GM18499 (cell line): ENCODE results near the gene EBNA1BP2.
"Not testable (repeated sequence)": the region's sequence is repeated elsewhere in the genome, so short reads cannot be mapped to it uniquely, and the experiment has no call there.

Source experiments
- ATAC-seq: cut with Tn5 transposase; IDR thresholded peaks from one replicate; pipeline ENCODE4 v1.9.1; 2021; ENCODE audit warnings: moderate number of reproducible peaks; ENCODE audit not compliant: insufficient read depth, unreplicated experiment

EBNA1BP2 gene

DNA sequence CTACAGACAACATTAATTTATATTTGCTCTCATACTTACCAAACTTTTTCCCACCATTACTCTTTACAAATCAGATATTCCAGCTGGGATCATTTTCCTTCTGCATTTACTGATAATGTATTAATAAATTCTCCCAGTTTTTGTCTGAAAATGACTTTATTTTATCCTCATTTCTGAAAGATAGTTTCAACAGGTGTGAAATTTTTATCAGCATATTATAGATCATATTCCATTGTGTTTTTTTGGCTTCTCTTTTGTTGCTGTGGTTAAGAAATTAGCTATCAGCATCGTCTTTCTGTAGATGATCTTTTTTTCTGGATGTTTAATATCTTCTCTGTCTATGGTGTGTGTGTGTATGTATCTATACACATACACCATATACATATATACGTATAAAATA lies 2.8 kb upstream of the EBNA1BP2 start:
- no peak for ATAC-seq

DNA sequence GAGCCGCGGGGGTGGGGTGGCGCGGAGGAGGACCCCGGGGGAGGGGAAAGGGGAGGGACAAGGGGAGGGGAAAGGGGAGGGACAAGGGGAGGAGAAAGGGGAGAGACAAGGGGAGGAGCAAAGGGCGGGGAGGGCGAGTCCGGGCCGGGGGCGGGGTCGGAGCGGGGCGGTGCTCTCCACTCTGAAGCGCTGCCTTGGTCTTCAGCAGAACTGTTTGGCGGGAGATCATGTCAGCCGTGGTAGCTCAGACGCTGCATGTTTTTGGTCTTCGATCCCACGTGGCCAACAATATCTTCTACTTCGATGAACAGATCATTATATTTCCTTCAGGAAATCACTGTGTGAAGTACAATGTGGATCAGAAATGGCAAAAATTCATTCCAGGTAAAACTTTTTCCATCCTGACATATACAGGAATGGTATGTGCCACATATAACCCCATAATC lies 460 bp upstream of the EBNA1BP2 start:
- no peak for ATAC-seq

DNA sequence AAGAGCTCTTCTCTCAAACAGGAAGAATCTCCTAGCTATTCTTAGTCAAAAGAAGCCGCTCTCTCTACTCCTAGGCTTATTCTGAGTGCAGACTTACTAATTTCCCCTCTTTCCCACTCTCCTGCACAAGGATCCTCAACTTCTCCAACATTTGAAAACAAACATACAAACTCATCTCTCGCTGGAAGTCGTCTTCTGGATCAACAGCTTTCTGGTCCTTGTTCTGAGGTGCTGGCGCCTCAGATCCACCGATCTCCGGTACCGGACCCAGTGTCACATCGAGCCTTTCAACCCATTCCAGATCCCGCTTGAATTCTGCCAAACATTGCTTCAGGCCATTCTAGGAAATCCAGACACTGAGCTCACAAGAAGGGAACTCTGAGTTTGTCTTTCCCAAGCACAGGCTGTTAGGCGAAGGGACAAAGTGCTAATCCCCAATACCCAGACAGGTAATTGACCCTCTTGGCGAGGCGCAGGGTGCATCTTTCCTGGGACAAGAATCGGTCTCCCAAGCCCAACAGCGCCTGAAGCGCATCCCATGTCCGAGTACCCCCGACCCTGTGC lies 696 bp downstream of the EBNA1BP2 start:
- no peak for ATAC-seq

DNA sequence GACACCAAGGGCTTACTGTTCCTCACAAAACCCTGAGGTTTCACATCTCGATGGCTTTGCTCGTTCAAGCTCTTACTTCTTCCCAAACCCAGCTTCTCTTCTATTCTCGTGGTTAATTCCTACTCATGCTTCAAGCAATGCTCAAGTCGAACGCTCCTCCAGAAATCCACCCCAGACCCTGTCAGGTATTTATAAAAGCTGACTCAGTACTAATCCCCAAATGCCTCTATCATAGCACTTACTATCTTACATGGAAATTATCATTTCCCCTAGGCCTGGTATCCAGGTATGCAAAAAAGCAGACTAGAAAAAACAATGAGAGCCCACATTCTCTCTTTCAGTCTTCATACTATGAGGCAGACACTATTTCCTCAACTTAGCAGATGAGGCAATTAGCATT lies 6.3 kb downstream of the EBNA1BP2 start:
- no peak for ATAC-seq

DNA sequence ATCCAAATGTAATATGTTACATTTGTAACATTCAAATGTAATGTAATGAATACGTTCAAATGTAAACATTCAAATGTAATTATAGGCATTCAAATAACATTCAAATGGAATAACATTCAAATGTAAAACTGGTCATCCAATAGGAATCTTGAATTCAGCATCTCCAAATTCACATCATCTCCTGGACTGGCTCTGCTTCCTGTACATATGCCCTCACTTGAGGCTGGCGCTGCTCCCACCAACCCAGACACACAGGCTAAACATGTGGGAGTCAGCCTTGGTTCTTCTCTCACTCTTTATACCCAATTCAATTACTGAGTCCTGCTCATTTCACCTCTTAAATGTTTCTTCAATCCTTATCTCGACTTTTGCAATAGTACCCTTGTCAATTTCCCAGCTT lies 6.9 kb downstream of the EBNA1BP2 start:
- no peak for ATAC-seq

DNA sequence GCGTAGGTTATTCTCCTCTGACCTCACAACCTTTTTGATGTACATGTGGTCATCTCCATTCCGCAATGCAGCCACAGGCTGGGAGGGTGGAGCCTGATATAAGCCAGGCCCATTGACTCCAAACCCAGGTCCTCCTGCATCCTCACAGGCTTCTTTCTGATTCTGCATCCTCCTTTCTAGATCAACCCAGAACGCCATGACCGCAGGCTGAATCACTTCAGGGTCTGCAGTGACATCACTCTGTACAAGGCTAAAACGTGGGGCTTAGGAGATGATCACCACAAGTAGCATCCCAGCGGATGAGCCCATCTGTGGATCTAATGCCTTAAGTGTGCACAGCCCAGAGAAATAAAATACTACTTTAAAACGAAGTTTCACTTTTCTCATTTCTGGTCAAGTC lies 16.1 kb downstream of the EBNA1BP2 start:
- ATAC-seq: no peak

DNA sequence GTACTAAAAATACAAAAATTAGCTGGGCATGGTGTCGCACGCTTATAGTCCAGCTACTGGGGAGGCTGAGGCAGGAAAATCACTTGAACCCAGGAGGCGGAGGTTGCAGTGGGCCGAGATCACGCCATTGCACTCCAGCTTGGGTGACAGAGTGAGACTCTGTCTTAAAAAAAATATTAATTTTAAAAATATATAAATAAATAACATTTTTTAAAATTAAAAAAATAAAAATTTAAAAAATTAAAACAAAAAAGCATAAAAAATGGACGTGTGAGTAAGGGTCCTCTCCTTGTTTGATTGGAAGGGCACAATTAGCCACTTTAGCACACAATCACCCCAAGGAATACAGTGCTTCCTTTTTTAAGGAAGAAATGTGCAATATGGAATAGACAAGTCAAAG lies 18.6 kb downstream of the EBNA1BP2 start:
- no peak for ATAC-seq

DNA sequence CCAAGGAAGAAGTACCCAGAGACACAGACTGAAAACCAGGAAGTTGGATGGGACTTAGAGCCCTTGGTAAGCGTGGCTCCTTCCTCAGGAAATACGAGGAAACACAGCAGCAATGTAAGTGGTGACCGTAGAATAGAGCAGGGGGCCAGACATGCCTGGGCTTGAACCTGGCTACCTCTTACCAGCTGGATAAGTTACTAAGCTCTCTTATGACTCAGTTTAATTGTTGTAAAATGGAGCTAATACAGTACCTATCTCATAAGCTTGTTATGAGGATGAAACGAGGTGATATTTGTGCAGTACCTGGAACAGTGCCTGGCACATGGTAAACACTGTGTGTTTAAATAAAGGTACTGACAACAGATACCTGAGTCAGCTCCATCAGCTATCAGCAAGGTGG lies 19.2 kb downstream of the EBNA1BP2 start:
- ATAC-seq: no peak

DNA sequence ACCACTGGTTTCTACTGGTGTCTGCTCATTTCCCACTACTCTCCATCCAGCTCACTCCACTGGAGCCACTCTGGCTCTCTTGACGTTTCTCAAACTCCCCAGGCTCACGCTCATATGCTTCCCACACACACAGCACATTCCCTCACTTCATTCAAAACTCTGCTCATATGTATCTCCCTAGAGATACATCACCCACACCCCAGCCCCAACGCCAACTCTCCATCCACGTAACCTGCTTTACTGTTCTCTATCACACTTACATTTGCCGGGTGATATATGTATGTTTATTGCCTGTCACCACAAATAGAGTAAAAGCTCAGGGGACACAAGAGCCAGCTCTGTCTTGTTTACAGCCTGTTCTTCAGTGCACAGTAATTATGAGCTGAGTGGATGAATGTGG lies 22.2 kb downstream of the EBNA1BP2 start:
- no peak for ATAC-seq

DNA sequence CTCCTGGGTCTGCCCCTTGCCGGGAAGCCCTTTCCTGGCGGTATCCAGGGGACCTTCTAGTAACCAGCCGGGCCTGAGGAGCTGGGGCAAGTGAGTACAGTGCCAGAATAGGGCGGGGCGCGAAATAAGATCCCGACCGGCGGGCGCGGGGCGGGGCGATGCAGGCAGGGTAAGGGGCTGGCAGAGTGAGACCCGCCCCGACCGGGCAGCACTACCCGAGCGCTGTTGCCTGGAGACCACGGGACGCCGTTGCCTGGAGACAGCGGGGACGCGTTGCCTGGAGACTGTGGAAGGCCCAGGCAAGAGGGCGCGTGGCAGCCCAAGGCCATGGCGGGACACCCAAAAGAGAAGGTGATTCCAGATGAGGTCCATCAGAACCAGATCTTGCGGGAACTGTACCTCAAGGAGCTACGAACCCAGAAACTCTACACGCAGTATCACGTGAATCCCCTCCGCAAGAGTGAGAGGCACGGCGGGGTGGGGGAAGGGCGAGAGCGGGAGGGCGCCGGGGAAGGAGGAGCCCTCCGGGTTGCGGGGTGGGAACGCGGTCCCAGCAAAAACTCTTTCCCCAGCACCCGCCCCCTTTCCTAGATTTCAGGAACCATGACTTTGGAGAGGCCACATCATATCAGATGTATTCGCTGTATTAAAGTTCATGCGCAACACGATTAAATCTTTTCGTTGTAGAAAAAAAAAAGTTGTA lies 24.3 kb downstream of the EBNA1BP2 start:
- ATAC-seq: no peak

DNA sequence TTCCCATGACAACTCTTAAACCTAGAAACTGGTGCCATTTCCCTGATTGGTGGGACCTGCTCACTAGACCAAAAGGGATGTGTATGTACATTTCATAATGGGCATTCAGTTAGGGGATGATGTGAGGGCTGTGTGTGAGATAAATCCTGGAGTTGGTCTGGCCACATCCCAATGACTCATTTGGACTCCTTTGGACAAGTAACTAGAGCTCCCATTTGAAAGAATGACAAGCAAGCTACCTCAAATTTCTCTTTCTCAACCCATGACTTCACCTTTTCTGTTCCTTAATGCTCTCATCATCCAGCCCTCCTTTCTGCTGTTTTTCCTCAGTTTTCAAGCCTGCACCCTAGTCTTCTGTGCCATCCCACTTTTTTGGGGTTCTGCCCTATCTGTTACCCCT lies 27.9 kb downstream of the EBNA1BP2 start:
- no peak for ATAC-seq

DNA sequence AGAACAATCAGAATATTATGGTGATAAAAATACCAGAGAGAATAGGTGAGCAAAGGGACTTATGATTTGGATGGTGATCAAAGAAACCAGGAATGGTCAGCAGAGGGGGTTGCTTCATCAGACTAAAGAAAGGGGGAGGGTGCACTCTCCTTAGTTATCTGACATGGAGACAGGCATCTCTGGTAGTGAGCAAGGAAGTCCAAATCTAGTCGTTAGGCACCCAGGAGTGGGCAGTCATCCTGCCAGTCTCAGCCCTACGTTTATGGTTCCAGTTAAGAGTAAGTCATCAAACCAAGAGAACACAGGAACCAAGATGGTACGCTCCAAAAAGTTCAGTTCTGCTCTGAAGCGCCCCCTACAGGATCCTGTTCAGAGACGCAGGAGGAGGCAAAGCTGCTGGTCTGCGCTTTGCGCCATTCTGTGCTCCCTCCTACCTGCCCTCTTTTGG lies 28.6 kb downstream of the EBNA1BP2 start:
- no peak for ATAC-seq

DNA sequence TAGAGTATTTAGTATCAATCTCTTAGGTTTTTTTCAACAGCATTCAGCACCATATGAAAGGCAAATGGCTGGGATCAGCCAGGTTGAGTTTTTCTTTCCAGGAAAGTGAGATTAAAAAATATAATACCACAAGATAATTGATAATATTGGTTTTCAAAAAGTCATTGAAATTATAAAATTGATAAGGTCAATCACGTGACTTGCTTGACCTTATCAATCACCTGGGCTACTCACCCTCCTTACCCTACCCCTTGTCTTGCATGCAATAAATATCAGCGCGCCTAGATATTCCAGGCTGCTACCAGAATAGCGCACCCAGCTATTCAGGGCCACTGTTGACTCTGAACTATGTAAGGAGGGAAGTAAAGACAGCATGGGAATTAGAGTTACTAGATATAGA lies 31.5 kb downstream of the EBNA1BP2 start:
- no peak for ATAC-seq

DNA sequence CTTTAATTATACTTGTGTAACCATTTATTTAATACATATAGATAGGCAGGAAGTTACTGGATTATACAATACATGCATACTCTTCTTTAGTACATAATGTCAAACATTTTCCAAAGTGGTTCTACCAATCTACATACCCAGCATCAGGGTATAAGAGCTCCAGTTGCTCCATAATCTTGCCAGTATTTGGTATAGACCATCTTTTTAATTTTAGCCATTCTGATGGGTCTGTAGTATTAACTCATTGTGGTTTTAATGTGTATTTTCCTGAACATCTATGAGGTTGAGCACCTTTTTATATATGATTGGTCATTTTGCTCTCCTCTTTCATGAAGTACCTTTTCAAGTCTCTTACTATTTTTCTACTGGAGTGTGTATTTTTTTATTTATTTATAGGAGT lies 32.1 kb downstream of the EBNA1BP2 start:
- no peak for ATAC-seq

DNA sequence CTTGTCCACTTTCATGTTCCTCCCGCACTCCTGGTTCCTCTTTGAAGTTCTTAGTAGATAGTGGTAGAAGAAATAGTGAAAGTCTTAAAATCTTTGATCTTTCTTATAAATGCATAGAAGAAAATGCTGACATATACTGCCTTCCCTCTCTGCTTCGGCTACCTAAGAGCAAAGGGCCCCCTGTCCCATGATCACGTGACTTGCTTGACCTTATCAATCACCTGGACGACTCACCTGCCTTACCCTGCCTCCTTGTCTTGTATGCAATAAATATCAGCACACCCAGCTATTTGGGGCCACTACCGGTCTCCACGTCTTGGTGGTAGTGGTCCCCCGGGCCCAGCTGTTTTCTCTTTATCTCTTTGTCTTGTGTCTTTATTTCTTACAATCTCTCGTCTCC lies 32.8 kb downstream of the EBNA1BP2 start:
- not testable (repeated sequence) for ATAC-seq

DNA sequence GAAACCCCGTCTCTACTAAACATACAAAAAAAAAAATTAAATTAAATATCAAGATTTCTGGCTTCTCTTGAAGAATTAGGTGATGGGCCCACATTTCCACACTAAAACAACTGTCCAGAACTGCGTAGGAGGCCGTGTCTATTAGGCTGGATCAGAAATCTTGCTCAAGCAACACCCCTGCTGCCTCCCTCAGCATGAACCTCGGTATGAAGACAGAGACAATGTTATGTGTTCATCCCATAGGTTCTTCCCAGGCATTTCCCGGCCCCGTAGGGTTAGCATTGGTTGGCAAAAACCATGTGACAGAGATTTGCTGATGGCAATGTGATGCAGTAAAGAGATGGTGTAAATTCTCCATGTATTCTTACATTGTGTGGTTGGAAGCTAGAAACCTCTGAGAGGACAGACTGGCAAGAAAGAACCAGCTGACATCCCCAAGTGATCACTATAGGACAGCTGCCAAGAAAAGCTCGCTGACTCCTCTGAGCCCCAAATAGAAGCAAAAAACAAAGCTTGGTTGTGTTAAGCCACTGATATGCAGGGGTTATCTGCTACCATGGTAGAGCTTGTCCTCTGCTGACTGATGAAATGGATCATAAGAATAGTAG lies 34.5 kb downstream of the EBNA1BP2 start:
- ATAC-seq: no peak

DNA sequence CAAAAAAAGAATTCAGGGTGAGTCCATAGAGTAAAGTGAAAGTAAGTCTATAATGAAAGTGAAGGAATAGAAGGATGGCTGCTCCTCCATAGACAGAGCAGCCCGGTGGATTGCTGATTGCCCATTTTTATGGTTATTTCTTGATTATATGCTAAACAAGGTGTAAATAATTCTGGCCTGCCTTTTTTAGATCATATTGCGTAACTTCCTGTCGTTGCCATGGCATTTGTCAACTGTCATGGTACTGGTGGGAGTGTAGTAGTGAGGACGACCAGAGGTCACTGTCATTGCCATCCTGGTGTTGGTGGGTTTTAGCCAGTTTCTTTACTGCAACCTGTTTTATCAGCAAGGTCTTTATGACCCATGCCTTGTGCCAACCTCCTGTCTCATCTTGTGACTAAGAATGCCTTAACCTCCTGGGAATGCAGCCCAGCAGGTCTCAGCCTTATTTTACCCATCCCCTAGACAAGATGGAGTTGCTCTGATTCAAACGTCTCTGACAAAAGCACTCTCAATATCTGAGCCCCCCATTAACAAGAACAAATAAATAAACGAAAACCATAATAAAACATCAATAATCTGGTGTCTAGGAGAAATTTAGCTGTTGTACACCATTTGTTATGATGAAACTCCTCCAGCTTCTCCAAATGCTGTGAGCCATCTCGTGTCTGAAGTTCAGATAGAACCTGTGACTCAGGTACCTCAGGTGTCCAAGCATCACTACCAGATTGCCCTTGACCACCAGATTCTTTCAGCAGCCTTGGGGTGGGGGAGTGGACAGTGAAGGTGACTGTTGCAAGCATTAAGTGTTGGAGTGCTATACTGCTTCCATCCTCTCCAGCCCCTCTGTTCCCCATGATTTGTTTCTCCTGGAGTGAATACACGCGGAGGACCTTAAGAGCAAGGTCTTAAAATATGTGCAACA lies 36.0 kb downstream of the EBNA1BP2 start:
- ATAC-seq: no peak

DNA sequence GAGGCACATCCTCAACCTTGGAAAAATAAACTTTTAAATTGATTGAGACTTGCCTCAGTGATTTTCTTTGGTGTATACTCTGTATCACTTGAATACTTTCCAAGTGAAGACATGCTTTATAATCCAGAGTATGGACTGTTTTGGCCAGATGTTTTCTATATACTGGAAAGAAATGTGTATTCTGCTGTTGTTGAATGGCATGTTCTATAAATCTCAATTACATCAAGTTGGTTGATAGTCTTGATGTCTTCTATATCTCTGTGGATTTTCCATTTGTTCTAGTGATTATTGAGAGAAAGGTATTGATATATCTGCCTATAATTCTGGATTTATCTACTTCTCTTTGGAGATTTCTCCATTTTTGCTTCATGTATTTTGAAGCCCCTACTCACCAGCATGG lies 37.5 kb downstream of the EBNA1BP2 start:
- no peak for ATAC-seq

DNA sequence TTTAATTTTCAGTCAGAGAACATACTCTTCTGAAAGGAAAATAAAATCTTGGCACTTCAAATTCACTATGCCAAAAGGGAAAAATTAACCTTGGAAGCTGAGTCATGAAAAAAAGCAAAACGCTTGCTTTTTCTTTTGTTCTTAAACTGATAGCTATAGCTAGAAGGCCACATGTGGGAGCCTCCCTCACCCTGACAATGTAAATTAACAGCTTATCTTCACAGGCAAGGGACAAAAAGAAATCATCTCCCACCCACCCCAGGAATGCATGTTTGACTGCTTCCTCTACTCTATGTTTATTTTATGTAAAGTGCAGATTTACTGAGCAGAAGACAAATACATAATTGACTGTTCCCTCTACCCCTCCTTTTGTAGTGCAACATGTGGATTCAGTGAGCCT lies 38.0 kb downstream of the EBNA1BP2 start:
- no peak for ATAC-seq

DNA sequence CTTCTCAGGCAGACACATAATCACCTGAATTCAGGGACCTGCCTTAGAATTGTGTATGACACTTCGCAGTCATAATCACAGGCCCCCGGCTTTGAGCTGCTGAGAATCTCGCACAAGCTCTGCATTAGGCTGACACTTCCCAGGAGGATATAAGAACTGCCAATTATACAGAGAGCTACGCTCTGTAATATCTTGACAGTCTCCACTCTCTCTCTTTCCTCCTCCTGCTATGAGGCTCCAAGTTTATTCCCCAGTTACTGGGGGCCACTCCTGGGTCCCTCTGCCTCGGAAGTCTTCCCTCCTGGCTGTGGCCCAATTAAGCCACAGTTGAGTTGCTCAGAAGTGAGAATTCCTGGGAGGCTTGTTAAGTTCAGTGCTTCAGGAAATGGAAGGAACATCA lies 42.7 kb downstream of the EBNA1BP2 start:
- ATAC-seq: no peak

DNA sequence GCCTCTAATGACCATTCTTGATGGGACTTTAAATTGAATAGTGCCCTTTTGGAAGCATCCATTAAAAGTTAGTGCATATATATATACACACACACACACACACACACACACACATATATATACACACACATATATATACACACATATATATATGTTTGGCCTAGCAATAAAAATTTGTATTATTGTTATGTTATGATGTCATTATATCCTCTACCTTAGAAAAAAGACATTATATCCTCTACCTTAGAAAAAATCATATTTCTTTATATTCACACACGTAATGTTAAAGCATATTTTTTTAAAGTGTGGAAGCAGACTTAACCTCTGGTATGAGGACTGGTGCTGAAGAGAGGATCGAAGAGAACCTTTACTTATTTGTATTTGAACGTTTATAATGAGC lies 43.3 kb downstream of the EBNA1BP2 start:
- no peak for ATAC-seq
